Neutrophil (primary cell): ENCODE results near the gene CCDC57.

Source experiments
- H3K27ac ChIP-seq: fragments of 200-600 bp; sonication (generic); 2 replicates; pipeline ENCODE4 v1.5.1; 2016; ENCODE audit warnings: mild to moderate bottlenecking, moderate library complexity
- H3K27me3 ChIP-seq: fragments of 200-600 bp; sonication (generic); 2 replicates; pipeline ENCODE4 v1.6.0; 2016; ENCODE audit warnings: mild to moderate bottlenecking
- H3K36me3 ChIP-seq: fragments of 200-600 bp; sonication (generic); 2 replicates; pipeline ENCODE4 v1.5.1; 2017
- H3K4me1 ChIP-seq, 2 experiments: fragments of 200-600 bp in 1 of 2; sonication (generic) in 1 of 2; 1 replicate in 1 of 2; 2 replicates in 1 of 2; pipeline versions ENCODE4 v1.5.1 to v1.6.1; 2013 to 2016; ENCODE audit warnings: low read depth in 1 of 2, low read length in 1 of 2, mild to moderate bottlenecking in 1 of 2, moderate library complexity in 1 of 2; ENCODE audit not compliant: control insufficient read depth in 1 of 2, insufficient read depth in 1 of 2
- H3K4me3 ChIP-seq, 2 experiments: fragments of 200-600 bp in 1 of 2; sonication (generic) in 1 of 2; 1 replicate in 1 of 2; 2 replicates in 1 of 2; pipeline ENCODE4 v1.5.1; 2013 to 2016; ENCODE audit warnings: low read depth in 1 of 2, low read length in 1 of 2, mild to moderate bottlenecking in 1 of 2, moderate library complexity in 1 of 2
- H3K9me3 ChIP-seq: fragments of 200-600 bp; sonication (generic); 2 replicates; pipeline ENCODE4 v1.5.1; 2016
- CTCF ChIP-seq: fragments of 200-600 bp; sonication (generic); IDR thresholded peaks from 2 replicates; pipeline ENCODE4 v1.5.1; 2016; ENCODE audit warnings: antibody characterized with exemption

Gene CCDC57

GRCh38 chr17:82072827-82073226, 139.8 kb downstream of the CCDC57 start:
- Histone ChIP-seq H3K9me3 (no peaks in the 10 kb centered on the region), H3K4me3 (no peak overlapping the region)
- TF ChIP-seq CTCF, result no peak

GRCh38 chr17:82070611-82071010, 142.0 kb downstream of the CCDC57 start:
- Histone ChIP-seq H3K9me3 (no peaks in the 10 kb centered on the region), H3K27me3 (peaks cover 3% of the 10 kb centered on the region), H3K4me1 (peaks cover 4% of the 10 kb centered on the region in 2 experiments), H3K4me3 (no peak overlapping the region), H3K36me3 (no peaks in the 10 kb centered on the region), H3K27ac (no peak overlapping the region)
- no peak for TF ChIP-seq CTCF

More at GRCh38 chr17:82072827-82073226, 139.8 kb downstream of the CCDC57 start:
- no peak overlapping the region for H3K27ac ChIP-seq
- H3K4me1 ChIP-seq, result no peaks in the 10 kb centered on the region
- H3K36me3 ChIP-seq, result no peaks in the 10 kb centered on the region
- H3K27me3 ChIP-seq, result peaks cover 3% of the 10 kb centered on the region

GRCh38 chr17:82065638-82066303, 146.9 kb downstream of the CCDC57 start, which contains the start of gene DUS1L:
TSS of gene DUS1L (minus strand) at chr17:82065804. CDS start at chr17:82065059, 745 bp downstream.
- TF ChIP-seq CTCF, result no peak
- Histone ChIP-seq H3K36me3 (peaks cover 28% of the 10 kb centered on the region), H3K27ac (peak within 1 kb of the TSS; percentile 53), H3K4me3 (peak within 1 kb of the TSS; percentile 64 to 71), H3K27me3 (peaks cover under 1% of the 10 kb centered on the region), H3K4me1 (peaks cover 16% of the 10 kb centered on the region in 2 experiments), H3K9me3 (no peaks in the 10 kb centered on the region)

- H3K36me3 ChIP-seq, result peaks cover 34% of the 10 kb centered on the region
- H3K4me3 ChIP-seq, result peak overlapping the region; percentile 64 to 71
- TF ChIP-seq CTCF, result no peak
- H3K27me3 ChIP-seq, result no peaks in the 10 kb centered on the region
- H3K9me3 ChIP-seq, result no peaks in the 10 kb centered on the region
- peaks cover 16% of the 10 kb centered on the region in 2 experiments for H3K4me1 ChIP-seq
- H3K27ac ChIP-seq, result peak overlapping the region; percentile 53
These were observed 147.4 kb downstream of the CCDC57 start for GRCh38 chr17:82065193-82065637.

GRCh38 chr17:82064433-82065192, 148.0 kb downstream of the CCDC57 start:
- no peaks in the 10 kb centered on the region for H3K27me3 ChIP-seq
- H3K4me1 ChIP-seq, result peaks cover 16% of the 10 kb centered on the region in 2 experiments
- no peak overlapping the region for H3K27ac ChIP-seq
- peaks cover 40% of the 10 kb centered on the region for H3K36me3 ChIP-seq
- no peak for TF ChIP-seq CTCF
- peak overlapping the region; percentile 64 to 71 for H3K4me3 ChIP-seq
- H3K9me3 ChIP-seq, result no peaks in the 10 kb centered on the region
